GM13976 (cell line): ENCODE results near the gene PDCL2.
"Not testable (repeated sequence)": the region's sequence is repeated elsewhere in the genome, so short reads cannot be mapped to it uniquely, and the experiment has no call there.

ENCODE experiments used
- DNase-seq: peaks from one replicate; pipeline ENCODE4 v3.0.0; 2012; ENCODE audit warnings: low spot score
- in situ Hi-C: fragments of 300-500 bp; cut with MboI; formaldehyde crosslinking; loops from one replicate; pipeline ENCODE4 v1.12.0; 2022; ENCODE audit warnings: low sequenced_read_pairs, mixed read lengths, inconsistent platforms; ENCODE audit not compliant: unreplicated experiment
- TF ChIP-seq, protein P1 (sequence below): IDR thresholded peaks from 2 replicates; pipeline ENCODE4 v1.5.1; 2012; ENCODE audit warnings: borderline replicate concordance, mild to moderate bottlenecking; ENCODE audit not compliant: insufficient read depth; ENCODE audit errors: extremely low read depth, missing control alignments, control extremely low read depth

PDCL2 gene

GRCh38 chr4:55600640-55601039 lies 8.6 kb upstream of the PDCL2 start:
- in situ Hi-C loops: no loop called here
- no peak for DNase-seq
- TF ChIP-seq, protein P1, sequence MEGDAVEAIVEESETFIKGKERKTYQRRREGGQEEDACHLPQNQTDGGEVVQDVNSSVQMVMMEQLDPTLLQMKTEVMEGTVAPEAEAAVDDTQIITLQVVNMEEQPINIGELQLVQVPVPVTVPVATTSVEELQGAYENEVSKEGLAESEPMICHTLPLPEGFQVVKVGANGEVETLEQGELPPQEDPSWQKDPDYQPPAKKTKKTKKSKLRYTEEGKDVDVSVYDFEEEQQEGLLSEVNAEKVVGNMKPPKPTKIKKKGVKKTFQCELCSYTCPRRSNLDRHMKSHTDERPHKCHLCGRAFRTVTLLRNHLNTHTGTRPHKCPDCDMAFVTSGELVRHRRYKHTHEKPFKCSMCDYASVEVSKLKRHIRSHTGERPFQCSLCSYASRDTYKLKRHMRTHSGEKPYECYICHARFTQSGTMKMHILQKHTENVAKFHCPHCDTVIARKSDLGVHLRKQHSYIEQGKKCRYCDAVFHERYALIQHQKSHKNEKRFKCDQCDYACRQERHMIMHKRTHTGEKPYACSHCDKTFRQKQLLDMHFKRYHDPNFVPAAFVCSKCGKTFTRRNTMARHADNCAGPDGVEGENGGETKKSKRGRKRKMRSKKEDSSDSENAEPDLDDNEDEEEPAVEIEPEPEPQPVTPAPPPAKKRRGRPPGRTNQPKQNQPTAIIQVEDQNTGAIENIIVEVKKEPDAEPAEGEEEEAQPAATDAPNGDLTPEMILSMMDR: no peak

DNA sequence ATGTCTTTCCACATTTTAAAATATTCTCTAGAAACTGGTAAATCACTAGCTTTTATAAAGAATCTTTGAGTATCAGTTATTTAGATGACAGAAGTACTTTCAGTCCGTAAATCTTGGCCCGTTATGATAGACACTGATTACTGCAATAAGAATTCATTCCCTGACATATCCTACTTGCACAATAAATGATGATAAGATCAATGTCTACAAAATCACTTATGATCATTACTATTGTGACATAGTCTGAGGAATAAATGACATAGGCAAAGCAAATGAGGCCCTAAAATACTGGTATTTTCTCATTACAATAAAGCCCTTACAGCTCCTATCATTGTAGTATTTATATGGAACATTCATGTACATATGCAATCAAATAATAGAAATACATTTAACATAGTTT lies 6.6 kb upstream of the PDCL2 start:
- TF ChIP-seq, protein P1: no peak
- DNase-seq: no peak
- in situ Hi-C loops: no loop called here

GRCh38 chr4:55588160-55588559 lies 3.9 kb downstream of the PDCL2 start:
- in situ Hi-C loops: no loop called here
- TF ChIP-seq, protein P1: no peak
- DNase-seq: no peak

GRCh38 chr4:55582773-55583172 lies 9.3 kb downstream of the PDCL2 start:
- in situ Hi-C loops, DNase-seq: not testable (repeated sequence)

DNA sequence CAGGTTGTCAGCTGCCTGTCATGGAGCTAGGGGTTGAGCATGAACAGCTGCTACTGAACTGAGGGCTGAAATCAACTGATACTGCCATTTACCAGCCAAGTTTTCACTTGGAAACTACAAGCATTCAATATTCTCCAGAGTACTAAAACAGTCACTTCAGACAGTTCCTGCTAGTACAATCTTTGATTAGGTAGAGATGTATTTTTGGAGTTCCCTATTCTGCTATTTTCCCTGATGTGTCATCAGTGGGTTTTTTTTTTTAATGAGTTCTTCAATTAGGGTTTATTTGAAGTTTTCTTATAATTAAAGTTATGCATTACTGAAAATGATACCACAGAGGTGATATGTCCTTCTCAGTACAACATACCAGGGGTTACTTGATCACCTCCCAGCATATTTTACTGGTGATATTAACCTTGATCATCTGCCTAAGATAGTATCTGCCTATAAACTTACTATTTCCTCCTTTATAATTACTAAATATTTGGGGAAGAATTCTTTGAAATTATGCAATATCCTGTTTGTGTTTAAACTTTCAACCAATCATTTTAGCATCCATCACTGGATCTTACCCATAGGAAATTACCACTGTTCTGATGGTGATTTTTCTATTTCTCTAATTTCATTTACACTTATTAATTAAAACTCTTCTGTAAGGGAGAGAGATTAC lies 13.6 kb downstream of the PDCL2 start:
- in situ Hi-C loops: no loop called here

DNA sequence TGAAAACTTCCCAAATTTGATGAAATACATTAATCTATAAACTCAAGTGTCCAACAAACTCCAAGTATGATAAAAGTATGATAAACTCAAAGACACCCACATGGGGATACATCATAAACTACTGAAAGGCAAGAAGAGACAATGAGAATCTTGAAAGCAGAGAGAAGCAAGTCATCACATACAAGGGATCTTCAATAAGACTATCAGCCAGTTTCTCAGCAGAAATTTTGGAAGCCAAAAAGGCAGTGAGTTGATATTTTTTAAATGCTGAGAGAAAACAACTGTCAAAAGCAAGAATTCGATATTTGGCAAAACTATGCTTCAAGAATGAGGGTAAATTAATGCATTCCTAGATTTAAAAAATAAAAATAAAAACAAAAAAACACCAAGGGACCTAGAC lies 16.5 kb downstream of the PDCL2 start:
- in situ Hi-C loops: no loop called here
- TF ChIP-seq, protein P1: no peak
- no peak for DNase-seq

More for the DNA sequence above, 13.6 kb downstream of the PDCL2 start:
- DNase-seq: no peak
- TF ChIP-seq, protein P1: no peak

GRCh38 chr4:55574252-55574651 lies 17.8 kb downstream of the PDCL2 start:
- no peak for DNase-seq
- in situ Hi-C loops: no loop called here
- TF ChIP-seq, protein P1: no peak
